GM19238 (cell line): ENCODE measurements around the gene GPC1.
"Not testable (repeated sequence)": the region's sequence is repeated elsewhere in the genome, so short reads cannot be mapped to it uniquely, and the experiment has no call there.

Experiments
- DNase-seq: peaks from one replicate; pipeline ENCODE4 v3.0.0; 2011; ENCODE audit warnings: low spot score; ENCODE audit not compliant: insufficient read length

Gene GPC1

GRCh38 chr2:240497082-240497481, 61.6 kb downstream of the GPC1 start:
- not testable (repeated sequence) for DNase-seq

GRCh38 chr2:240498171-240498957, 62.9 kb downstream of the GPC1 start:
- DNase-seq, result no peak

GRCh38 chr2:240498958-240499260, 63.4 kb downstream of the GPC1 start:
- DNase-seq, result no peak

- no peak for DNase-seq
Observed at GRCh38 chr2:240499309-240500301, 64.1 kb downstream of the GPC1 start.

- no peak for DNase-seq
Observed at GRCh38 chr2:240500561-240501423, 65.3 kb downstream of the GPC1 start.

- no peak for DNase-seq
Observed at GRCh38 chr2:240501531-240501991, 66.1 kb downstream of the GPC1 start.

GRCh38 chr2:240502059-240502429, 66.6 kb downstream of the GPC1 start:
- no peak for DNase-seq

GRCh38 chr2:240502430-240503121, 67.1 kb downstream of the GPC1 start:
- no peak for DNase-seq

GRCh38 chr2:240503375-240503774, 67.9 kb downstream of the GPC1 start:
- DNase-seq, result no peak

- no peak for DNase-seq
Observed at GRCh38 chr2:240503848-240504247, 68.4 kb downstream of the GPC1 start.

- no peak for DNase-seq
Observed at GRCh38 chr2:240505910-240506309, 70.4 kb downstream of the GPC1 start.

- no peak for DNase-seq
Observed at GRCh38 chr2:240506406-240507059, 71.1 kb downstream of the GPC1 start.

- no peak for DNase-seq
Observed at GRCh38 chr2:240507060-240507777, 71.8 kb downstream of the GPC1 start.

- DNase-seq, result no peak
Observed at GRCh38 chr2:240507778-240508251, 72.4 kb downstream of the GPC1 start.

GRCh38 chr2:240508832-240509545, 73.5 kb downstream of the GPC1 start:
- no peak for DNase-seq

- DNase-seq, result no peak
Observed at GRCh38 chr2:240509667-240510512, 74.4 kb downstream of the GPC1 start.

- DNase-seq, result no peak
Observed at GRCh38 chr2:240510513-240511210, 75.2 kb downstream of the GPC1 start.
